Subcutaneous abdominal adipose tissue (tissue), 5 donors: ENCODE data around the gene WNT3A.

ENCODE experiments used
- H3K27ac ChIP-seq: one replicate; pipeline ENCODE4 v1.7.0; 2013; ENCODE audit warnings: low read depth, mild to moderate bottlenecking, inconsistent platforms, low read length, moderate library complexity
- H3K27me3 ChIP-seq, 5 donors: one replicate each; pipeline ENCODE4 v1.7.0; 2013; ENCODE audit warnings: low read length in 5 of 5, inconsistent platforms in 1 of 5; ENCODE audit not compliant: control insufficient read depth in 5 of 5, insufficient read depth in 4 of 5
- H3K36me3 ChIP-seq, 5 donors: one replicate each; pipeline ENCODE4 v1.7.0; 2013; ENCODE audit warnings: low read length in 5 of 5; ENCODE audit not compliant: control insufficient read depth in 5 of 5, insufficient read depth in 5 of 5
- H3K4me1 ChIP-seq, 5 donors: one replicate each; pipeline ENCODE4 v1.7.0; 2013; ENCODE audit warnings: low read length in 5 of 5, mild to moderate bottlenecking in 3 of 5, moderate library complexity in 1 of 5; ENCODE audit not compliant: control insufficient read depth in 5 of 5, insufficient read depth in 5 of 5
- H3K4me3 ChIP-seq, 5 donors: one replicate each; pipeline ENCODE4 v1.7.0; 2013; ENCODE audit warnings: low read length in 5 of 5, low read depth in 1 of 5
- H3K9ac ChIP-seq, 5 donors: one replicate each; pipeline ENCODE4 v1.7.0; 2013; ENCODE audit warnings: low read length in 5 of 5, mild to moderate bottlenecking in 4 of 5, moderate library complexity in 3 of 5
- H3K9me3 ChIP-seq, 5 donors: one replicate each; pipeline ENCODE4 v1.7.0; 2013; ENCODE audit warnings: low read length in 5 of 5; ENCODE audit not compliant: control insufficient read depth in 5 of 5
- donor health status: healthy.
- donor health status: healthy.
- donor health status: healthy.
- donor health status: healthy.
- donor health status: healthy.

The WNT3A gene

GRCh38 chr1:228099331-228099732 is 92.5 kb downstream of the WNT3A start:
- Histone ChIP-seq H3K27ac (no peak overlapping the region), H3K4me1 (peaks cover 0 to 44% (median 35%) of the 10 kb centered on the region in 5 donors), H3K9ac (no peak overlapping the region), H3K9me3 (peaks cover 3 to 7% (median 7%) of the 10 kb centered on the region in 5 donors), H3K4me3 (no peak overlapping the region), H3K27me3 (no peaks in the 10 kb centered on the region), H3K36me3 (peaks cover 0 to 52% (median 43%) of the 10 kb centered on the region in 5 donors)

GRCh38 chr1:228100822-228101613 is 94.2 kb downstream of the WNT3A start:
- Histone ChIP-seq H3K27ac (no peak overlapping the region), H3K4me3 (peak overlapping the region in 1 of 5 donors; percentile 90), H3K9ac (peak overlapping the region in 1 of 5 donors; percentile 28), H3K36me3 (peaks cover 0 to 56% (median 49%) of the 10 kb centered on the region in 5 donors), H3K9me3 (no peaks in the 10 kb centered on the region), H3K27me3 (no peaks in the 10 kb centered on the region), H3K4me1 (peaks cover 0 to 38% (median 27%) of the 10 kb centered on the region in 5 donors)

GRCh38 chr1:228101614-228101993 is 94.8 kb downstream of the WNT3A start:
- no peaks in the 10 kb centered on the region for H3K27me3 ChIP-seq
- H3K27ac ChIP-seq, result no peak overlapping the region
- peaks cover 0 to 58% (median 53%) of the 10 kb centered on the region in 5 donors for H3K36me3 ChIP-seq
- H3K4me1 ChIP-seq, result peaks cover 0 to 33% (median 26%) of the 10 kb centered on the region in 5 donors
- peak overlapping the region in 3 of 5 donors; percentile 83 to 90 (median 87) for H3K4me3 ChIP-seq
- peak overlapping the region in 2 of 5 donors; percentile 28 for H3K9ac ChIP-seq
- no peaks in the 10 kb centered on the region for H3K9me3 ChIP-seq

- H3K27ac ChIP-seq, result no peak overlapping the region
- no peaks in the 10 kb centered on the region for H3K9me3 ChIP-seq
- no peaks in the 10 kb centered on the region for H3K27me3 ChIP-seq
- peak overlapping the region in 4 of 5 donors; percentile 57 to 90 (median 85) for H3K4me3 ChIP-seq
- peak overlapping the region in 4 of 5 donors; percentile 8 to 69 (median 58) for H3K9ac ChIP-seq
- H3K4me1 ChIP-seq, result peaks cover 0 to 30% (median 26%) of the 10 kb centered on the region in 5 donors
- H3K36me3 ChIP-seq, result peaks cover 0 to 58% (median 50%) of the 10 kb centered on the region in 5 donors
Measured at GRCh38 chr1:228101994-228102790, 95.4 kb downstream of the WNT3A start.

- Histone ChIP-seq H3K4me1 (peaks cover 0 to 33% (median 27%) of the 10 kb centered on the region in 5 donors), H3K9me3 (no peaks in the 10 kb centered on the region), H3K4me3 (peak within 1 kb of the TSS in 4 of 5 donors; percentile 80 to 90 (median 85)), H3K27ac (peak within 1 kb of the TSS; percentile 84), H3K36me3 (peaks cover 0 to 57% (median 48%) of the 10 kb centered on the region in 5 donors), H3K27me3 (no peaks in the 10 kb centered on the region), H3K9ac (peak within 1 kb of the TSS in 4 of 5 donors; percentile 52 to 77 (median 69))
Measured at GRCh38 chr1:228102791-228103620, 96.2 kb downstream of the WNT3A start, which contains the start of gene C1orf35. Gene C1orf35 (minus strand): TSS chr1:228103325. CDS start chr1:228103227, 98 bp downstream.

- H3K27me3 ChIP-seq, result no peaks in the 10 kb centered on the region
- no peak overlapping the region for H3K9ac ChIP-seq
- H3K36me3 ChIP-seq, result peaks cover 0 to 42% (median 32%) of the 10 kb centered on the region in 5 donors
- no peak overlapping the region for H3K4me3 ChIP-seq
- H3K9me3 ChIP-seq, result no peaks in the 10 kb centered on the region
- peaks cover 5 to 46% (median 39%) of the 10 kb centered on the region in 5 donors for H3K4me1 ChIP-seq
- H3K27ac ChIP-seq, result no peak overlapping the region
Measured at GRCh38 chr1:228104526-228105269, 97.9 kb downstream of the WNT3A start.

- Histone ChIP-seq H3K4me1 (peaks cover 5 to 54% (median 46%) of the 10 kb centered on the region in 5 donors), H3K4me3 (no peak overlapping the region), H3K36me3 (peaks cover 0 to 36% (median 28%) of the 10 kb centered on the region in 5 donors), H3K9me3 (no peaks in the 10 kb centered on the region), H3K27ac (no peak overlapping the region), H3K27me3 (no peaks in the 10 kb centered on the region), H3K9ac (no peak overlapping the region)
Measured at GRCh38 chr1:228105270-228105995, 98.6 kb downstream of the WNT3A start.

- Histone ChIP-seq H3K36me3 (peaks cover 0 to 29% (median 21%) of the 10 kb centered on the region in 5 donors), H3K27me3 (no peaks in the 10 kb centered on the region), H3K4me1 (peaks cover 5 to 54% (median 46%) of the 10 kb centered on the region in 5 donors), H3K9me3 (no peaks in the 10 kb centered on the region), H3K27ac (no peak overlapping the region), H3K4me3 (no peak overlapping the region), H3K9ac (no peak overlapping the region)
Measured at GRCh38 chr1:228105996-228106799, 99.4 kb downstream of the WNT3A start.
